H1 (cell line): ENCODE results near the gene IL1RAPL1. TPM values are rescaled to one million over a fixed set of nuclear protein-coding genes. Genes with fewer than 3 reads are reported as not detected.

Source experiments
- CTCF ChIA-PET: fragments of 300-600 bp; sonication (Branson Sonifier 250); formaldehyde crosslinking; loops from one replicate; lab custom pipeline; 2021; ENCODE audit not compliant: partially characterized antibody; lab: Charles Lee
- POLR2A ChIA-PET: fragments of 300-600 bp; sonication (Branson Sonifier 250); formaldehyde crosslinking; loops from one replicate; lab custom pipeline; 2021; ENCODE audit warnings: inconsistent platforms; ENCODE audit not compliant: partially characterized antibody; lab: Charles Lee
- DNase-seq, 2 experiments: peaks; one replicate each; pipeline versions ENCODE4 v3.0.0 to v3.0.0-alpha.2; 2010 to 2022; ENCODE audit warnings: low spot score in 2 of 2, low read depth in 1 of 2, mixed read lengths in 1 of 2
- FAIRE-seq: peaks from 2 replicates; lab custom pipeline; 2011; peaks lifted over from hg19 to GRCh38; lab: Jason Lieb, UNC
- H2AFZ ChIP-seq: 2 replicates; pipeline ENCODE4 v1.8.1; 2012; ENCODE audit warnings: low read length, inconsistent platforms
- H2AK5ac ChIP-seq: 2 replicates; pipeline ENCODE4 v1.6.1; 2013; ENCODE audit warnings: low read depth, low read length
- H2BK120ac ChIP-seq: replicated peaks from 2 replicates; pipeline ENCODE3; 2013; ENCODE audit warnings: low read depth, low read length, inconsistent platforms
- H2BK12ac ChIP-seq: 2 replicates; pipeline ENCODE4 v1.6.1; 2013; ENCODE audit warnings: low read depth, low read length
- H2BK15ac ChIP-seq: 2 replicates; pipeline ENCODE4 v1.6.1; 2013; ENCODE audit warnings: low read length
- H2BK20ac ChIP-seq: 2 replicates; pipeline ENCODE4 v1.6.1; 2013; ENCODE audit warnings: low read length
- H2BK5ac ChIP-seq: 2 replicates; pipeline ENCODE4 v1.6.1; 2013; ENCODE audit warnings: low read depth, low read length
- H3K14ac ChIP-seq: 2 replicates; pipeline ENCODE4 v1.6.1; 2013; ENCODE audit warnings: inconsistent platforms; ENCODE audit not compliant: insufficient read length
- H3K18ac ChIP-seq: 2 replicates; pipeline ENCODE4 v1.6.1; 2013; ENCODE audit warnings: low read length; ENCODE audit errors: extremely low read depth
- H3K23ac ChIP-seq: 2 replicates; pipeline ENCODE4 v1.6.1; 2013; ENCODE audit warnings: inconsistent platforms; ENCODE audit not compliant: insufficient read length
- H3K23me2 ChIP-seq: 2 replicates; pipeline ENCODE4 v1.6.1; 2013; ENCODE audit warnings: low read depth, low read length
- H3K27ac ChIP-seq: 2 replicates; pipeline ENCODE4 v1.6.1; 2011; ENCODE audit warnings: low read depth, low read length, inconsistent platforms
- H3K27me3 ChIP-seq, 4 experiments: replicated peaks in 1 of 4; 1 replicate in 1 of 4; 2 replicates in 3 of 4; pipeline versions ENCODE4 v1.6.1 to v1.8.1; 2011 to 2013; ENCODE audit warnings: low read length in 3 of 4, mild to moderate bottlenecking in 3 of 4, inconsistent platforms in 2 of 4, mixed read lengths in 2 of 4, moderate library complexity in 1 of 4; ENCODE audit not compliant: control insufficient read depth in 3 of 4, insufficient read depth in 3 of 4; ENCODE audit errors: extremely low read depth in 1 of 4
- H3K36me3 ChIP-seq, 4 experiments: 2 replicates each; pipeline versions ENCODE4 v1.6.1 to v1.8.1; 2011 to 2013; ENCODE audit warnings: mild to moderate bottlenecking in 4 of 4, low read length in 3 of 4, moderate library complexity in 2 of 4, control low read depth in 1 of 4, inconsistent platforms in 1 of 4; ENCODE audit not compliant: insufficient read depth in 4 of 4, control insufficient read depth in 2 of 4
- H3K4ac ChIP-seq: replicated peaks from 2 replicates; pipeline ENCODE3; 2013; ENCODE audit warnings: low read length, low read depth, mixed read lengths, inconsistent platforms; ENCODE audit not compliant: insufficient read length
- H3K4me1 ChIP-seq, 4 experiments: replicated peaks in 1 of 4; 1 replicate in 1 of 4; 2 replicates in 3 of 4; pipeline versions ENCODE4 v1.6.1 to v1.8.1; 2011 to 2013; ENCODE audit warnings: low read length in 3 of 4, inconsistent platforms in 2 of 4, mixed read lengths in 1 of 4; ENCODE audit not compliant: insufficient read depth in 4 of 4, control insufficient read depth in 3 of 4
- H3K4me2 ChIP-seq, 2 experiments: 2 replicates each; pipeline versions ENCODE4 v1.6.1 to v1.8.1; 2011 to 2013; ENCODE audit warnings: low read depth in 2 of 2, low read length in 2 of 2, control low read depth in 1 of 2, inconsistent platforms in 1 of 2, mild to moderate bottlenecking in 1 of 2; ENCODE audit not compliant: insufficient read depth in 1 of 2
- H3K4me3 ChIP-seq, 4 experiments: fragments of 200-600, 300-600 bp in 1 of 4; sonication (generic), shearing (Covaris generic), sonication (Bioruptor Twin) in 1 of 4; 2 replicates each; pipeline versions ENCODE4 v1.5.1 to v1.8.1; 2011 to 2016; ENCODE audit warnings: low read length in 4 of 4, low read depth in 3 of 4, control low read depth in 2 of 4, inconsistent platforms in 2 of 4, mild to moderate bottlenecking in 2 of 4, mixed read lengths in 1 of 4, moderate library complexity in 1 of 4; ENCODE audit not compliant: insufficient read depth in 2 of 4; ENCODE audit errors: extremely low read depth in 1 of 4
- H3K56ac ChIP-seq: replicated peaks from 2 replicates; pipeline ENCODE3; 2013; ENCODE audit warnings: low read depth, mild to moderate bottlenecking, mixed read lengths, low read length, inconsistent platforms; ENCODE audit not compliant: insufficient read length
- H3K79me1 ChIP-seq: 2 replicates; pipeline ENCODE4 v1.6.1; 2013; ENCODE audit warnings: low read depth, low read length, control low read depth
- H3K79me2 ChIP-seq, 2 experiments: 2 replicates each; pipeline versions ENCODE4 v1.6.1 to v1.8.1; 2012 to 2013; ENCODE audit warnings: low read length in 2 of 2, mild to moderate bottlenecking in 2 of 2, inconsistent platforms in 1 of 2; ENCODE audit not compliant: insufficient read depth in 2 of 2, control insufficient read depth in 1 of 2
- H3K9ac ChIP-seq, 4 experiments: replicated peaks in 1 of 4; 1 replicate in 1 of 4; 2 replicates in 3 of 4; pipeline versions ENCODE4 v1.6.1 to v1.8.1; 2011 to 2013; ENCODE audit warnings: low read depth in 3 of 4, low read length in 3 of 4, control low read depth in 2 of 4, mild to moderate bottlenecking in 2 of 4, moderate library complexity in 2 of 4, inconsistent platforms in 1 of 4; ENCODE audit errors: extremely low read depth in 1 of 4
- H3K9me3 ChIP-seq, 2 experiments: 2 replicates each; pipeline versions ENCODE4 v1.6.1 to v1.8.1; 2012 to 2013; ENCODE audit warnings: mild to moderate bottlenecking in 2 of 2, moderate library complexity in 2 of 2, control low read depth in 1 of 2, inconsistent platforms in 1 of 2, low read depth in 1 of 2, low read length in 1 of 2, mixed read lengths in 1 of 2; ENCODE audit not compliant: insufficient read depth in 2 of 2
- H4K20me1 ChIP-seq, 2 experiments: replicated peaks in 1 of 2; 2 replicates each; pipeline versions ENCODE3 to v1.8.1; 2011 to 2013; ENCODE audit warnings: inconsistent platforms in 2 of 2, low read length in 2 of 2, mild to moderate bottlenecking in 1 of 2; ENCODE audit not compliant: insufficient read depth in 2 of 2, control insufficient read depth in 1 of 2
- H4K5ac ChIP-seq: 2 replicates; pipeline ENCODE4 v1.6.1; 2013; ENCODE audit warnings: low read length, low read depth, mixed read lengths, inconsistent platforms; ENCODE audit not compliant: insufficient read length
- H4K8ac ChIP-seq: 2 replicates; pipeline ENCODE4 v1.8.0; 2013; ENCODE audit warnings: mild to moderate bottlenecking, moderate library complexity, low read length, inconsistent platforms; ENCODE audit not compliant: insufficient read depth; ENCODE audit errors: extremely low read depth
- H4K91ac ChIP-seq: replicated peaks from 2 replicates; pipeline ENCODE3; 2013; ENCODE audit warnings: low read length, mixed read lengths, inconsistent platforms; ENCODE audit not compliant: insufficient read length
- BRCA1 ChIP-seq: IDR thresholded peaks from 2 replicates; pipeline ENCODE4 v1.6.1; 2012; ENCODE audit warnings: low read depth, low read length, improper control_type of control experiment
- CEBPB ChIP-seq: IDR thresholded peaks from 2 replicates; pipeline ENCODE4 v1.6.1; 2012; ENCODE audit warnings: low read depth, low read length
- CHD1 ChIP-seq: IDR thresholded peaks from 2 replicates; pipeline ENCODE4 v1.6.1; 2012; ENCODE audit warnings: low read depth, low read length, improper control_type of control experiment
- CREB1 ChIP-seq: IDR thresholded peaks from 2 replicates; pipeline ENCODE4 v1.6.1; 2012; ENCODE audit warnings: inconsistent platforms
- EP300 ChIP-seq, 2 experiments: IDR thresholded peaks; 1 replicate in 1 of 2; 2 replicates in 1 of 2; pipeline ENCODE4 v1.6.1; 2011 to 2012; ENCODE audit warnings: low read depth in 2 of 2, low read length in 2 of 2, mild to moderate bottlenecking in 2 of 2, borderline replicate concordance in 1 of 2, inconsistent platforms in 1 of 2, moderate library complexity in 1 of 2
- GABPA ChIP-seq: IDR thresholded peaks from 2 replicates; pipeline ENCODE4 v1.6.1; 2011; ENCODE audit warnings: mild to moderate bottlenecking, low read length, moderate library complexity, borderline replicate concordance; ENCODE audit not compliant: insufficient read depth
- HDAC6 ChIP-seq: IDR thresholded peaks from one replicate; pipeline ENCODE4 v1.7.1; 2012; ENCODE audit warnings: low read depth, mild to moderate bottlenecking, inconsistent platforms, low read length, moderate library complexity
- KDM5A ChIP-seq: fragments of 200-600 bp; IDR thresholded peaks from 2 replicates; pipeline ENCODE4 v1.7.1; 2012; ENCODE audit warnings: mild to moderate bottlenecking, low read length, inconsistent platforms, mixed read lengths
- RFX5 ChIP-seq: IDR thresholded peaks from 2 replicates; pipeline ENCODE4 v1.6.1; 2011; ENCODE audit warnings: low read depth, low read length, improper control_type of control experiment, borderline replicate concordance
- RXRA ChIP-seq: IDR thresholded peaks from 2 replicates; pipeline ENCODE4 v1.6.1; 2011; ENCODE audit warnings: low read depth, mild to moderate bottlenecking, low read length, moderate library complexity; ENCODE audit not compliant: insufficient read depth
- SIRT6 ChIP-seq: IDR thresholded peaks from one replicate; pipeline ENCODE4 v1.7.1; 2012; ENCODE audit warnings: low read length, inconsistent platforms
- SUZ12 ChIP-seq: fragments of 200-600 bp; sonication (generic); IDR thresholded peaks from 2 replicates; pipeline ENCODE4 v1.6.1; 2012; ENCODE audit warnings: mild to moderate bottlenecking, inconsistent platforms, low read length, moderate library complexity, mixed read lengths
- TCF12 ChIP-seq: IDR thresholded peaks from 2 replicates; pipeline ENCODE4 v1.6.1; 2011; ENCODE audit warnings: low read depth, mild to moderate bottlenecking, low read length
- USF2 ChIP-seq: IDR thresholded peaks from 2 replicates; pipeline ENCODE4 v1.6.1; 2011; ENCODE audit warnings: low read length, improper control_type of control experiment
- polyA plus RNA-seq, 7 experiments: library from polyadenylated mRNA; depleted of rRNA in 3 of 7; stranded (reverse) in 5 of 7; unstranded in 2 of 7; fragments of >200 nt in 5 of 7; fragments of 200-250 nt in 2 of 7; gene quantifications; 1 replicate in 5 of 7; 2 replicates in 1 of 7; 4 replicates in 1 of 7; pipeline versions ENCODE4 v1.2.1 to v1.2.3, GENCODE V29; 2011 to 2013; ENCODE audit warnings: missing spikeins in 2 of 7, mixed read lengths in 2 of 7
- total RNA-seq: library from RNA; stranded (reverse); fragmentation: NEBNext Ultra II Directional; extraction: Animal tissue kit (Norgen Biotek cat#: 25700); gene quantifications from 2 replicates; pipeline ENCODE4 v1.2.1, GENCODE V29; 2021

Gene IL1RAPL1
- total and polyA plus RNA-seq, 2 of the 8 experiments (the other 6 are each of a cell fraction or from before 2014, with no cell fraction given): 0.11 to 0.35 TPM

- Histone ChIP-seq H3K23ac (no peak overlapping the region), H3K56ac (no peak overlapping the region), H3K27me3 (no peaks in the 10 kb centered on the region), H3K18ac (no peak overlapping the region), H4K20me1 (no peaks in the 10 kb centered on the region), H2AFZ (no peak overlapping the region), H3K9ac (no peak overlapping the region), H3K4ac (no peak overlapping the region), H2AK5ac (no peak overlapping the region), H3K36me3 (no peaks in the 10 kb centered on the region), H2BK15ac (no peak overlapping the region), H3K4me1 (no peaks in the 10 kb centered on the region), H3K4me2 (no peak overlapping the region), H2BK120ac (no peak overlapping the region), H4K91ac (no peak overlapping the region), H3K9me3 (no peaks in the 10 kb centered on the region), H2BK20ac (no peak overlapping the region), H3K79me1 (no peaks in the 10 kb centered on the region), H4K8ac (no peak overlapping the region), H4K5ac (no peak overlapping the region), H3K4me3 (no peak overlapping the region), H3K79me2 (no peaks in the 10 kb centered on the region), H3K14ac (no peak overlapping the region), H3K23me2 (no peaks in the 10 kb centered on the region), H2BK5ac (no peak overlapping the region), H2BK12ac (no peak overlapping the region), H3K27ac (no peak overlapping the region)
- FAIRE-seq (no peak), DNase-seq (no peak)
- CTCF ChIA-PET: no interaction called here
- POLR2A ChIA-PET: no interaction called here
- no peak for TF ChIP-seq CHD1
- no peak for TF ChIP-seq HDAC6
- no peak for TF ChIP-seq CEBPB
- TF ChIP-seq RXRA: no peak
- TF ChIP-seq GABPA: no peak
- no peak for TF ChIP-seq CREB1
- no peak for TF ChIP-seq TCF12
- no peak for TF ChIP-seq RFX5
- TF ChIP-seq BRCA1: no peak
- TF ChIP-seq SIRT6: no peak
- TF ChIP-seq KDM5A: no peak
- TF ChIP-seq USF2: no peak
- no peak for TF ChIP-seq EP300 (IDR thresholded peaks at IDR 0.05; ENCODE audit: borderline replicate concordance in 1 of 2, low read depth in 2 of 2, low read length in 2 of 2)
- no peak for TF ChIP-seq SUZ12
These were observed 425.6 kb downstream of the IL1RAPL1 start for GRCh38 chrX:29012867-29013266.
